Fibroblast of the conjunctiva (primary cell): Measurements from ENCODE around the gene ANGPTL2.

Experiments
- DNase-seq: peaks from one replicate; pipeline ENCODE4 v3.0.0-alpha.2; 2010; ENCODE audit warnings: low read depth

ANGPTL2 gene

DNA sequence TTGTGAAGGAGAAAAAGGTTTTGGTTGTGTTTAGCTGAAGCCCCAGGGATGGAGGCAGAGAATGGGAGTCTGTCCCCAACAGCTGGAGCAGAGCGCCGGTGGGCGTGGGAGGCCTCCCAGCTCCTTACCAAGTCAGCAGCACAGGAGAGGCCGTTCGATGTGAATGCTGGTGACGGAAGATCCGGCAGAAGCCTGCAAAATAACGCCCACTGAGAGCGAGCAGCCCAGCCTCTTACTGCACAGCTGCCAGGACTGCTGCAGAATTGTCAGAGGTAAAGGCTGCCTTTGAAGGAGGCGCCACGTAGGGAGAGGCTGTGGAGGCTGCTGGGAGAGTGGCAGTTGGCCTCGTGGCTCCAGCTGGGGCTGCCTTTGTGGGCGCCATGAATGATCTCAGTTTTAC lies 26.2 kb downstream of the ANGPTL2 start:
- no peak for DNase-seq

DNA sequence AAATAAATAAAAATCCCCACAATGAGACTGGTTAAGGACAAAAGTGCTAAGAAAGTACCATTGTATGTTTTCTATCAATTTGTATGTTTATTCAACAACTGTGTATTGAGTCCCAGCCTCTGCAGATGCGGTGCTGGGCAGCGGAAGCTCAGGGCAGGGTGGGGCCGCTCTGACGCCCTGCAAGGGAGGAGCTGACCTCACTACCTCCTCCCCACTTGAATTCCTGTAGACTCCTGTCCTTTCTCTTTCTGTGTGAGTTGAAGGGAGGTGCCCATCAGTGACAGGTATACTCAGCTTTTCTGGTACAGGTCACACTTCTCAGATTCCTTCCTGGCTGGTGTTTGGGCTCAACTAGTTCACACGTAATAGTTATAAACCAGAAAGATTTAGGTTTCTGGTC lies 27.0 kb downstream of the ANGPTL2 start:
- DNase-seq: no peak

DNA sequence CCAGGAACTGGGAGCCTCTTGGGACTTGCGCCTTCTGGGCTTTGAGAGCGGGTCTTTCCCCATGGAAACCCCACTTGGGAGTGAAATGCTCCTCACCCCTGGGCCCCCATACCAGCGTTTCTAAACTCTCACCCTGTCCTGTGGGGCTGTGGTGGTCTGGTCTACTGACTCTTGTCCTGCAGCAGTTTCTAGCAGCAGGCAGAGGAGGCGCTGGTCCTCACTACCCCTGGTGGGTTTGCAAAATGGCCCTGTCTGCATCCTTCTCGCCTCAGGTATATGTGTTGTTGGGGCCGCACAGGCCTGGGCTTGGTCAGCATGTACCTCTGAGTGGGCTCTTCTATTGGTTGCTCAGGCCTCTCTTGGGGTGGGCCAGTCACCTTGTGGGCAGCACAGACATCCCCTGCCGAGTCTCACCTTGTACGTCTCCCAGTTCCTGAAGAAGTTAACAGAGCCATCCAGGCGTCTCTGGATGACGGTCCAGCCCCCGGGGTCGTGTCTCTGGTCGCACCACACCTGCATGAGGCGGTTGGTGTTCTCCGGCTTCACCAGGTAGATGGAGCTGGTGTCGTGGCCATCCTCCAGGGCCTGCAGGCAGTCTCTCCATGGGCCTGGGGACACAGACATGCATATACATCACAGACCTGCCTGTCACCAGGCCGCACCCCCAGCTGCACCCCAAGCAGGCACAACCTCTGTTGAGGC lies 29.0 kb downstream of the ANGPTL2 start:
- DNase-seq: no peak

DNA sequence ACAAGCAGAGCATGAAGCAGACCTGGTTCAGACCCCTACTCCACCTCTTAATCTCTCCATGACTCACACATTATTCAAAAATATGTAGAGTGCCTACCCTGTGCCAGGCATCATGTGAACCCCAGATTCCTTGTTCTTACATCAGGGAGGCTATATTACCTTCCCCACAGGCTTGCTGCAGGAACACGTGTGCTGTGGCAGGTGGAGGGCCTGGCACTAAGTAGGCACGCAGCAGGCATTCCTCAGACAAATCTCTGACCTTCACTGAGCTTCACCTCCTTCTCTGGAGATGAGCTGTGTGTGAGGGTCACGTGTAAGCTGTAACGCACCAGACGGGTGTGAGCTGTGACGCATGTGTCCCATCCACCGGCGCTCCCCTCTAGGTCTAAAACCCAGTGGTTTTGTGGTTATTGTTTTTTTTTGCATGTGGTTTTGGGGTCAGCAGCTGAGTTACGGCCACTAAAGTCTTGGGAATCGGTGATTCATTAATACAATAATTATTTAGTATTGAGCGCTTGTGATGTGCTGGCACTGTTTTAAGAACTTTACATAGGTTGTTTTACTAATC lies 30.3 kb downstream of the ANGPTL2 start:
- DNase-seq: no peak

DNA sequence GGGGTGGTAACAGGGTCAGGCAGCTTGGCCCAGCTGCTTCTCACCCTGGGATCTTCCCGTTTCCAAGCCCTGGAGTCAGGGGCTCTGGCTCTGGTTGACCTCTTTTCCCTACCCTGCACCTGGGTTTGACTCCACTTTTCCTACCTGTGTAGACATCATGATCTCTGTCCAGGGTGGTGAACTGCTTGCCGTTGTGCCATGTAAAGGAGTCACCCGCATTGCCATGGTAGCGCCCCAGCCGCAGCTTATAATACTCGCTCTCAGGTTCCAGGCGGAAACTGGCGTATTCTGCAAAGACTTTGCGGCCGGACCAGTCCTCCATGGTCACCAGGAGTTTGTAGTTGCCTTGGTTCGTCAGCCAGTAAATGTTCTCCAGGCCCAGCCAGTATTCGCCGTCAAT lies 30.9 kb downstream of the ANGPTL2 start:
- no peak for DNase-seq

DNA sequence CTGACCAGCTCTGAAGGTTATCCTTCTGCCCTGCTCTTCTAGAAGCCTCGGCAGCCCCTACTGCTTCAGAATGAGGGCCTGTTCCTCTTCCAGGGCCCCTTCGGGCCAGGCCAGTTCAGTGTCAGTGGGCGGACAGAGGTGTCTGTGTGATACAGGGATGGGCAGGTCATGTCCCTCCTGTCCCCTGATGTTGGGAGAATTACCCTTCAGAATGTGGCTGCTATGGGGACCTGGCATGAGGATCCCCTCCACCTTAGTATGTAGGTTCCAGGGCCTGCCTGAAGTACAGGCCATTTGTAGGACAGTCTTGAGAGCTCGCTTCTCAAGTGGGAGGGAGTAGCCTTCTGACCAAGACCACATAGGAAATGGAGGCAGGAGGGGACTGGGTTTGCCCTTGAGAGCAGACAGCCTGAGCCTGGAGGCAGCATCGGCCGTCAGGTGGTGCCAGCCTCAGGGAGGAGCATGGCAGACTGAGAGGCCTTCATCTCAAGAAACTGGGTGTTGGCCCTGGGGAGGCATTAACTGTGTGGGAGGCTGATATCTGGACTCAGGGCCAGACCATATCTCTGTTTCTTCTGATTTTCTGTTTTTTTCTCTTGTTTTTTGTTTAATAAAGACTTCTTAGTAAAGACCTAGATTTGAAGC lies 32.0 kb downstream of the ANGPTL2 start:
- DNase-seq: no peak

DNA sequence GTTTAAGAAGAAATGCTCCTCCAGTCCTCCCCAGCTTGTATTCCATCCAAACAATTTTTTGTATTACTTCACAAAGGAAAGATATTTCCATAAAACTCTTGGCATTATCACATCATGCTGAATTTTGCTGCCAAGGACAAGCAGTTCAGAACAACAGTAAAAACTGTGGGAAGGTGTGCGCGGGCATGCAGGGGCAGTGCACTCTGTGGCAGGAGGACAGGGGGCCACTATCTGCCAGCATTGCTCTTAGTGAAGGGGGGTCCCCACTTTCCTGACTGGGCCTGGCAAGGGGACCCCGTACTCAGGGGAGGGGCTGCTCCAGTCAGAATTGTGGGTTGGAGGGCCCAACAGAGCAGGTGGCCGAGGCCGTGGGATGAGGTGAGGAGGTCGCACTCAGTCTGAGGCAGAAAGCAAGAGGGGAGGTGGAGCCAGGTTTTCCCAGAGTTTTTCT lies 32.8 kb downstream of the ANGPTL2 start:
- DNase-seq: no peak

DNA sequence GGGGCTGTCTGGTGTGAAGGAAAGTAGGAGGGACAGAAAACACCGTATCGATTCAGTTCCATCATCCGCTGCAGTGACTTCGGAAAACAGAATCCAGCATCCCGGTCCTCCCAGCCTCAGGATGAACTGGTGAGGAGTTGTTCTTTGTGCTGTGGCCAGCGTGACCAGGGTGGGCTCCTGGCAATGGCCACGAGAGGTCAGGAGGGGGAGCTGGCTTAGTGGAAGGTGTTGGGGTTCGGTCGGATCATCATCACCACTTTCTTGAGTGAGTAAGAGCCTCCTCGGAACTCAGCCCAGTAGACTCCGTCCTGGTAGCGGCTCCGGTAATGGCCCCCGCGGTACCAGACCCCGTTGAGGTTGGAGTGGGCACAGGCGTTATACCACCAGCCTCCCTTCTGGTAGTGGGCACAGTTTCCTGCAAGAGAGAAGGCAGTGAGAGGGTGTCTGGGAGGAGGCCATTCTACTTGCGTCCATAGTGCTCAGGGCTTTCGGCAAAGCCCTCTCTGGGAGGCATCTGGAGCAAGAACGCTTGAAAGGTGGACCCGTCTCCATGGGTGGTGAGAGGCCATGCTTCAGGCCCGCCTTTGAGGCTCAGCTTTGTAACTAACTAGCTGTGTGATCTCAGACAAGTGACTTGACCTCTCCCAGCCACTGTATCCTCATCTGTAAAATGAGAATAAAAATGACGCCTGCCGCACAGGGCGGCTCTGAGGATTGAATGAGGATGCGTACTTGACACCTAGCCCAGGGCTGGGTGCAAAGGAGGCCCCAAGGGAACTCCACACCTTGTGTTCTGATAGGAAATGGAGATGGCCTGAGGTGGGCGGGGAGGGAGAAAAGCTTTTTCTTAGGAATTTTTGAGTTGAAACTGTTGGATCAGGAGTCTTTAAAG lies 33.5 kb downstream of the ANGPTL2 start:
- no peak for DNase-seq

DNA sequence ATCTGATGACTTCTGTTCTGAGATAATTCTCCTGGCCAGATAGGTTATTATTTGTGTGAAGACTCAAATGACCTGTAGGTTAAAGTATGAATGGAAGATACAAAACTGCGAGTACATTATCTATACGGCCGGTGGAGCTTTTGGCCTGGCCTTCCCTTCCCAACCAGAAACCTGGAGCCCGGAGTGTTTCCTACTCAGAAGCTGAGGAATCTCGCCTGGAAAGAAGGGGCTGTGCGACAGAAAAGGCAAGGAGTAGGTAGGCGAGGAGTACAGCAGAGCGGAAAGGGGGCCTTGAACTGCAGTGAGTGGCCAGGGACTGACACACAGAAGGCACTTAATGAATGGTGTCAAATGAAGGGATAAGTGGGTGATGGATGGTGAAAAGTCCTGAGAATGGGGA lies 34.6 kb downstream of the ANGPTL2 start:
- DNase-seq: no peak

DNA sequence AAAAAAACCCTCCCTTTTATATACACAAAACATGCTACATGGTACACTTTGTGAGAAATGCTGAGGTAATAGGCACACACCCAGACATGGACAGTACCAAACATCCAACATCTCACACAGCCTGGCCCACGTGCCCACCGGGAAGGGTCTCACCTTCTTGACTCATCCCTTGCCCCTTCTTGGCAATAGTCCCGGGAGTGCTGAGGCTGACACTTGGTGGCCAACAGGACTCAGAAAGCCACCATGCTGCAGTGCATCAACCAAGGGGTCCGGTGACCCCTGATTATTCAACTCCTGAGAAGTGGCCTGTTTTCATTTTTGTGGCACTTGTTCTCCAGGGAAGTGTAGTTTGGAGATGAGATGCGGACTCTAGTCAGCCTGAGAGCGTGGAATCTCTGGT lies 35.0 kb downstream of the ANGPTL2 start:
- DNase-seq: no peak

DNA sequence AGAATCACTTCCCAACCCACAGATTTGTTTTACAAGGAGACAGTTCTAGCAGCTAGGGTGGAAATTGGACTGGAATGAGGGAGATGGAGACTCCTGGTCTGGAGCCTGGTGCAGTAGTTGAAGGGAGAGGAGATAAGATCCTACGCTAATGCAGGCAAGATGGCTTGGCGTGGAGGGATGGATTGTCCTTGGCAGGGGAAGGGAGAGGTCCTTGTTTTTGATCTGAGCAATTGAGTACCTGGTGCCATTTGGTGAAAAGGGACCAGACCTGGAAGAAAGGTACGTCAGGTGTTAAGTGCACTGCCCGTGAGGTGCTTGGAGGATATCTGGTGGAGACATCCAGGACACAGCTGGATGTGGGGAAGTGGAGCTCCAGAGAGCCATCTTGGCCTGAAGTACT lies 35.7 kb downstream of the ANGPTL2 start:
- DNase-seq: no peak

DNA sequence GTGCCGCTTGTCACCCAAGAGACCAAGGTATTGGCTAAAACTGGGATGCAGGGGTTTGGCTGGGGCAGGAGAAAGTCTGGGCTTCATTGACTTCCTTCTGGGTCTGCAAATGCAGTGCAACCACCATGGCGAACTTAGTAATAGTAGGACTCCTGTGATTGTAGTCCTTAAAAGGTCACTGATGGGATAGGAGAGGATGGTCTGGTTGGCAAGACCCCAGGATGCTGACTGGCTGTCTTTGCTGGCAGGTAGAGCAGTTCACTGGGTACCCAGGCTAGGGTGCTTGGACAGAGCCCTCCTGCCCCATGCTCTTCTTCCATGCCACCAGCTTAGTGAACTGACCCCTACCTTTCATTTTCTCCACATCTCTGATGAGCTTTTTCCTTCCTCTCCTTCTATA lies 37.2 kb downstream of the ANGPTL2 start:
- no peak for DNase-seq

DNA sequence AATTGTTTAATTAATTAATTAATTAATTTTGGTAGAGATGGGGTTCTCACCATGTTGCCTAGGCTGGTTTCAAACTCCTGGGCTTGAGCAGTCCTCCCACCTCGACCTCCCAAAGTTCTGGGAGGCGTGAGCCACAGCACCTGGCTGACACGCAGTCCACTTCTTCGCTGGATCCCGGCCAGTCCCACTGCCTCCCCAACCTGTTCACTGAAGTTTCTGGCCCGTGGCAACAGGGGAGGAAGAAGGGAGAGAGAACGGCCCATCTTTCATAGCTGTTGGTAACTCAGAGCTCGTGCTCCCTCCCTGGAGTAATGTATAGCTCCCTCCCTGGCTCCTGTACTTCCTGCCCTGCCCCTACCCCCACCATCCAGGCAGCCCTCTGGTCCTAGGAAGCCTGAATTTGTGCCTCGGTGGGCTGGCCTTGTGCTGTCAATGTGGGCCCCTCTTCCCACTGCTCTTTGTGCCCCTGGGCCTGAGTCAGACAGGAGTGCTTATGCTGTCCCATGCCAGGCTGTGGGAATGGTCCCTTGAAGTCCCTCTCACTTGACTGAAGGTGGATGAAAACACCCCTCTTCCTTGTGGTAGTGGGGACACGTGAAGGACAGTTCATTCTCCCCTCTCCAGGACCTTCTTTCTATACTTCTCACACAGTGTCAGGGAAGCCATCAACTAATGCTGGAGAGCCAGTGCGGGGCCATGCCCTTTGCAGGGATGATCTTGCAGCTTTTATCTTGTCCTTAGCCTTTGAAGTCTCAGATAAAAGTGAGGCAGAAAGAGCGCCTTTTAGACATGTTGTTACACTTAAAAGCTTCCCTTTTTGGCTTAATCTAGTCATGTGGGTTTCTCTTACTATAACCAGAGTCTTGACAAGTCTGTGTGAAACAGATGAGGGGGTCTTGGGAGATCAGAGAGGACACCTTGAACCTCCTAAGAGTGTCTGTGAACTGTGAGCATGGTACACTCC lies 38.1 kb downstream of the ANGPTL2 start:
- DNase-seq: no peak

DNA sequence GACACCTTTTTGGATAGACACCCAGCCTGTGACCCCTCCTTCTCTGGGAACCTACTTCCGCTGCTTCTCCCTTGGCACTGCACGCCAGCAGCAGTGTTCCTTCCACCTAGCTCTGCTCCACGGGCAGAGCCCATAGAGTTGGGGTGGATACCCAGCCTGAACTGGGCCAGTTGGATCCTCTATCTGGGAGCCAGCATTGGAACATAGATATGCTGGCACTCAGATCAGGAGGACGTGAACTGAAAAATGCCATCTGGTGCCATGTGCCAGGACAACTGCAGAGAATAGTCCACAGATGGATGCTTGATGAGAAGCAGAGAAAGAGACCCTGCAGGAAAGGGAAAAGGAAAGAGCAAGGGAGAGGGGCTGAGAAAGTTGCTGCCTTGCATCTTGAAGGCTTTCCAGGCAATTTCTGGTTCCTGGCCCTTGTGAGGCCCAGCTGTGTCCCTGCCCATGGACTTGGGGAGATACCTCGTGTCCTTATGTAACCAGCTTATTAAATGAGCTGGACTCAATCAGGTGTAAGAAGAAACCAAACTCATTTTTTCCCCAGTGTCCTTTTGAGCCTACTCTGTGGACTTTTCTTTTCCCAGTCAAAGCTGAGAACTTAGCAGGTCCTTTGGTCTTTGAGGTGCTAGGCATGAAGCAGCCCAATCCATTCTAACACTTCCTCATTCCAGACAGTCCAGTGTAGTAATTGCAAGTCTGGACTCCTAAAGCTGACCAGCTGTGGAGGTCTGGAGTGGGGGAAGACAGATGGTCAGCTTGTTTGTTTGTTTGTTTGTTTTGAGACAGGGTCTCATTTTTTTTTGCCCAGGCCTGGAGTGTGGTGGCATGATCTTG lies 39.1 kb downstream of the ANGPTL2 start:
- DNase-seq: no peak

DNA sequence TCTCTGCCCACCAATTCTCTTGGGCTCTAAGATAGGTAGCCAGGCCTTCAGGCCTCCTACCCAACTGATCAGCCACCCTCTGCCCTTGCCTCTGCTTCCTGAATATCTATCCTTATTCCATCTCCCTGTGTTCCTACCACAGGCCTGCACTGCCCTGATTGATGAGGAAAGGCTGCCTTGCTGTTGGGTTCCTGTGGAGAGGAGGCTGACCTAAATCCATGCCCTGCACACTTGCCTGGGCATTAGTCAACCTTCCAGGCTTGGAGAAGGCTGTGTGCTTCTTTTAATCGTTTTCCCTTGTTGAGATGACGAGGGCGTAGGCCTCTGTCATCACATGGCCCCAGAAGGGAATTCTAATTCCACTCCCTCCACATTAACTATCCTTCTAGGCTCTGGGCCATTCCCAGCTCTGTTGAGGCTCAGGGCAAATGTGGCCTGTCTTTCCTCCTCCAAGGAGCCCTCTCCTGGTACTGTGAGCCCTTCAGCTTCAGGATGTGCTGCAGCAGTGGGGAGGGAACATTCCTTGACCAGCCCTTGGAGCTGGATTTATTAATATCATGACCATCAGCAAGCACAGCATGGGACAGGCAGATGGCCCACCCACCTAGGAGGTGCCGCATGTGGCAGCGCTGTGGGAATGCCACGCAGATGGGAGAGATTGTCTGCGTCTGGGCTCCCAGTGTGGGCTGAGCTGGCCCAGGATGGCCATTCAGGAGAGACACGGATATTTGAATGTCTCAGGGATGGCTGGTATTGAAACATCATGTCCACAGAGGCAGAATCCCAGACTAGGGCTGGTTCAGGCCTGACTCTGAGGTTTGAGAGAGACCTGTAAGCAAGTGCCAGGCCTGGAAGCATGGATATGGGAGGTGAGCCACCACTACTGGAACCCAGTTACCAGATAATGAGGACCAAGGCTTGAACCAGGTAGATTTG lies 40.9 kb downstream of the ANGPTL2 start:
- no peak for DNase-seq

DNA sequence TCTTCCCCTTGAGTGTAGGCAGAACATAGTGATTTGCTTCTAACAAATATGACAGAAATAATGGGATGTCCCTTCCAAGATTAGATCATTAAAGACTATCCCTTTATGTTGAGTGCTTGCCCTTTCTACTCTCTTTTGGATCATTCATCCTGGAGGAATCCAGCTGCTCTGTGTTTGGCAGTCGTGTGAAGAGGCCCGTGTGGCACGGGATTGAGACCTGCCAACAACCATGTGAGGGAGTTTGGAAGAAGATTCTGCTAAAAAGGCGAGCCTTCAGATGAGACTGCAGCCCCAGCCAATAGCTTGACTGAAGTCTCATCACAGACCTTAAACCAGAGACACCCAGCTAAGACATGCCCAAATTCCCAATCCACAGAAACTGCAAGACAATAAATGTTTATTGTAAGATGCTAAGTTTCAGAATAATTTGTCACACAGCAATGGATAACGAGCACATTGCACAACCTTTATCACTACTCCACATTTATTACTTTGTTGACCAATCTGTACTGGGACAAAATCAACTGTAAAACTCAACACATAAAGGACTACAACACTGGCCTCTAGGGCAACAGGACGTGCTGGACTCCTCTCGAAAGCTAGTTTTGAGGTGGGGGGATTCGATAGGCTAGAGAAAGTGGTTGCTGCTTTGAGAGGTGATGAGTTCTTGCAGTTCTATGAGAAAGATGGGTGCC lies 42.8 kb downstream of the ANGPTL2 start:
- DNase-seq: no peak

DNA sequence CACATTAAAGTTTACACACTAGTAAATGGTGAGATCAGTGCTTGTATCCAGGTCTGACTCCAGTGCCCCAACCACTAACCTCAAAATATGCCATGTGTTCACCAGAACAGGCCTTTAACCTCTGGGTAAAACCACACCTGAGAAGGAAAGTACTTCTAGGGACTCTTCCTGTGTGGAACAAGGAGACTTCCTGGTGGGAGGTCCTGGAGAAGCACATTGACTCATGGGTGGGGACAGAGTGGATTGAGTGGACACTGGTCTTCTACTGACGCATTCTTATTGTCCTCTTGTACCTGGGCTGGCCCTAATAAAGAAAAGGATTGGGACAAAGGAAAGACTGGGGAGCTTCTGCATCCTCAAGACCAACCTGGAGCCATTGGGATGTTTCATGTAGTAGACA lies 43.4 kb downstream of the ANGPTL2 start:
- no peak for DNase-seq

DNA sequence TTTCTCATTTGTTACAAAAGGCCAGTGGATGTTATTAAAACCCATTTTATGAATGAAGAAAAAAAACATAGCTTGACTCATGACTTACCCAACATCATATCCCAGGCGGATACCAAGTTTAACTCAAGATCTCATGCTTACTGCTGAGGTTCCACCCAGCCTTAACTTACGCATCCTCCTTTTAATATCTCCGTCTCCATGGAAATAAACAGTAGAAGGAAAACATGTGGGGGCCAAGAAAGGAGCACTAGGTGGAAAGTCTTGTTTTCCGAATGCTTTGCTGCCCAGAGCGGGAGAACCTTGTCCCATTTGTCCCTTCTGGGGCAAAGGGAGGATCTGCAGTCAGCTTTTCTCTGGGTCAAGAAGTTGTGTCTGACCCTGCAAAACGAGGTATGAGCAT lies 44.1 kb downstream of the ANGPTL2 start:
- DNase-seq: no peak

DNA sequence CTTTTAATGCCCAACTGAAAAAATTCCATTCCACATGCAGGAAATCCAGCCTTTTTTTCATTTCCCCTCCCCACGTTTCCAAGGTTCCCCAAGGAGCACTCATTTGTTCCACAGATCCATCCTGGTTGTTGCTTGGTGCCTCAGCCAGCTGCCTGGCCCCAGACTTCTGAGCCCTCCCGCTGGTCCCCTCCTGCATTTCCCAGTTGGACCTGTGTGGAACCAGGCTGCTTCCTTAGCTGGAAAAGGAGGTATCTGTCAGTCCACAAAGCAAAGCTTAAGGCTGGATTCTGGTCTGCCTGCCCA lies 44.8 kb downstream of the ANGPTL2 start:
- no peak for DNase-seq
